SW480 (cell line): ENCODE measurements around the gene PATJ.
"Not testable (repeated sequence)": the region's sequence is repeated elsewhere in the genome, so short reads cannot be mapped to it uniquely, and the experiment has no call there.

Source experiments
- DNase-seq: peaks from one replicate; pipeline ENCODE4 v3.0.0-alpha.2; 2016; ENCODE audit warnings: low spot score

Gene PATJ

GRCh38 chr1:61887076-61887867 is 145.0 kb downstream of the PATJ start:
- DNase-seq, result no peak

- DNase-seq, result no peak
These were observed 145.8 kb downstream of the PATJ start for GRCh38 chr1:61887931-61888564.

GRCh38 chr1:61888808-61889207 is 146.5 kb downstream of the PATJ start:
- no peak for DNase-seq

GRCh38 chr1:61890435-61890834 is 148.2 kb downstream of the PATJ start:
- not testable (repeated sequence) for DNase-seq

GRCh38 chr1:61892977-61893376 is 150.7 kb downstream of the PATJ start:
- DNase-seq, result no peak

- DNase-seq, result not testable (repeated sequence)
These were observed 152.0 kb downstream of the PATJ start for GRCh38 chr1:61894296-61894695.

GRCh38 chr1:61895175-61895574 is 152.9 kb downstream of the PATJ start:
- no peak for DNase-seq

- no peak for DNase-seq
These were observed 156.4 kb downstream of the PATJ start for GRCh38 chr1:61898658-61899057.

- DNase-seq, result no peak
These were observed 162.1 kb downstream of the PATJ start for GRCh38 chr1:61904354-61904753.

GRCh38 chr1:61907102-61907501 is 164.8 kb downstream of the PATJ start:
- no peak for DNase-seq

- no peak for DNase-seq
These were observed 167.8 kb downstream of the PATJ start for GRCh38 chr1:61910035-61910434.

GRCh38 chr1:61914823-61915482 is 172.7 kb downstream of the PATJ start:
- DNase-seq, result peak; percentile 98

GRCh38 chr1:61921435-61921834 is 179.2 kb downstream of the PATJ start:
- no peak for DNase-seq

- DNase-seq, result no peak
These were observed 180.7 kb downstream of the PATJ start for GRCh38 chr1:61922950-61923480.

- no peak for DNase-seq
These were observed 183.5 kb downstream of the PATJ start for GRCh38 chr1:61925591-61926298.

GRCh38 chr1:61926597-61926996 is 184.3 kb downstream of the PATJ start:
- no peak for DNase-seq

- no peak for DNase-seq
These were observed 187.9 kb downstream of the PATJ start for GRCh38 chr1:61930116-61930645.

- no peak for DNase-seq
These were observed 189.5 kb downstream of the PATJ start for GRCh38 chr1:61931587-61932279.

- no peak for DNase-seq
These were observed 193.2 kb downstream of the PATJ start for GRCh38 chr1:61935516-61935915.

GRCh38 chr1:61936839-61937238 is 194.6 kb downstream of the PATJ start:
- DNase-seq, result no peak

GRCh38 chr1:61941794-61942193 is 199.5 kb downstream of the PATJ start:
- no peak for DNase-seq
